Measurements from ENCODE around the gene PDE6A. TPM values are rescaled to one million over a fixed set of nuclear protein-coding genes. Genes with fewer than 3 reads are reported as not detected.

PDE6A gene
- total RNA-seq, 4 donors from 2014 or later = not detected

GRCh38 chr5:149924486-149924885, 20.1 kb downstream of the PDE6A start:
- no peak for DNase-seq (ENCODE audit: extremely low spot score)
- TF ChIP-seq EP300 (IDR thresholded peaks at IDR 0.05) = no peak
- TF ChIP-seq CTCF (IDR thresholded peaks at IDR 0.05) = no peak
- 72% methylated on average over 5 of the region's 5 CpGs for WGBS
- no peaks in the 10 kb centered on the region for H3K9me3 ChIP-seq
- no peaks in the 10 kb centered on the region for H3K36me3 ChIP-seq
- no peak overlapping the region for H3K4me3 ChIP-seq
- intact Hi-C loops (cut with DNase I) = no loop called here
- H3K4me1 ChIP-seq = no peaks in the 10 kb centered on the region
- no peaks in the 10 kb centered on the region for H3K27me3 ChIP-seq
- H3K27ac ChIP-seq (replicated peaks in 1 of 4) = no peak overlapping the region

GRCh38 chr5:149922950-149923349, 21.6 kb downstream of the PDE6A start:
- DNase-seq (ENCODE audit: extremely low spot score) = no peak
- 89% methylated on average over 6 of the region's 6 CpGs for WGBS
- no peaks in the 10 kb centered on the region for H3K4me1 ChIP-seq

GRCh38 chr5:149921597-149921996, 23.0 kb downstream of the PDE6A start:
- peaks cover 0 to 7% (median 0%) of the 10 kb centered on the region in 4 donors for H3K27me3 ChIP-seq
- no peak for TF ChIP-seq POLR2A (IDR thresholded peaks at IDR 0.05; ENCODE audit: low read depth)
- no peak for TF ChIP-seq EP300 (IDR thresholded peaks at IDR 0.05)
- TF ChIP-seq CTCF (IDR thresholded peaks at IDR 0.05) = no peak
- TF ChIP-seq POLR2AphosphoS5 (IDR thresholded peaks at IDR 0.05) = no peak
- WGBS = 92% methylated on average over 3 of the region's 3 CpGs
- intact Hi-C loops (cut with DNase I) = no loop called here
- no peaks in the 10 kb centered on the region for H3K36me3 ChIP-seq
- H3K27ac ChIP-seq (replicated peaks in 1 of 4) = no peak overlapping the region
- H3K9me3 ChIP-seq = no peaks in the 10 kb centered on the region
- DNase-seq (ENCODE audit: extremely low spot score) = no peak
- H3K4me1 ChIP-seq = no peaks in the 10 kb centered on the region
- no peak overlapping the region for H3K4me3 ChIP-seq

More at GRCh38 chr5:149922950-149923349, 21.6 kb downstream of the PDE6A start:
- H3K4me3 ChIP-seq = no peak overlapping the region
- TF ChIP-seq POLR2A (IDR thresholded peaks at IDR 0.05; ENCODE audit: low read depth) (no peak), EP300 (IDR thresholded peaks at IDR 0.05) (no peak), CTCF (IDR thresholded peaks at IDR 0.05) (no peak), POLR2AphosphoS5 (IDR thresholded peaks at IDR 0.05) (no peak)
- H3K27me3 ChIP-seq = peaks cover 0 to 7% (median 0%) of the 10 kb centered on the region in 4 donors
- no peak overlapping the region for H3K27ac ChIP-seq (replicated peaks in 1 of 4)
- H3K9me3 ChIP-seq = no peaks in the 10 kb centered on the region
- H3K36me3 ChIP-seq = no peaks in the 10 kb centered on the region
- intact Hi-C loops (cut with DNase I) = no loop called here

- 90% methylated on average over 6 of the region's 6 CpGs for WGBS
- peaks cover 0 to 7% (median 0%) of the 10 kb centered on the region in 4 donors for H3K27me3 ChIP-seq
- TF ChIP-seq POLR2AphosphoS5 (IDR thresholded peaks at IDR 0.05) = no peak
- TF ChIP-seq POLR2A (IDR thresholded peaks at IDR 0.05; ENCODE audit: low read depth) = no peak
- TF ChIP-seq CTCF (IDR thresholded peaks at IDR 0.05) = no peak
- TF ChIP-seq EP300 (IDR thresholded peaks at IDR 0.05) = no peak
- DNase-seq (ENCODE audit: extremely low spot score) = no peak
- intact Hi-C loops (cut with DNase I) = no loop called here
- no peak overlapping the region for H3K27ac ChIP-seq (replicated peaks in 1 of 4)
- no peaks in the 10 kb centered on the region for H3K9me3 ChIP-seq
- H3K4me3 ChIP-seq = no peak overlapping the region
- no peaks in the 10 kb centered on the region for H3K4me1 ChIP-seq
- no peaks in the 10 kb centered on the region for H3K36me3 ChIP-seq
Observed at GRCh38 chr5:149917073-149917676, 27.4 kb downstream of the PDE6A start.
